Measurements from ENCODE around the gene WDR27.

Gene WDR27

DNA sequence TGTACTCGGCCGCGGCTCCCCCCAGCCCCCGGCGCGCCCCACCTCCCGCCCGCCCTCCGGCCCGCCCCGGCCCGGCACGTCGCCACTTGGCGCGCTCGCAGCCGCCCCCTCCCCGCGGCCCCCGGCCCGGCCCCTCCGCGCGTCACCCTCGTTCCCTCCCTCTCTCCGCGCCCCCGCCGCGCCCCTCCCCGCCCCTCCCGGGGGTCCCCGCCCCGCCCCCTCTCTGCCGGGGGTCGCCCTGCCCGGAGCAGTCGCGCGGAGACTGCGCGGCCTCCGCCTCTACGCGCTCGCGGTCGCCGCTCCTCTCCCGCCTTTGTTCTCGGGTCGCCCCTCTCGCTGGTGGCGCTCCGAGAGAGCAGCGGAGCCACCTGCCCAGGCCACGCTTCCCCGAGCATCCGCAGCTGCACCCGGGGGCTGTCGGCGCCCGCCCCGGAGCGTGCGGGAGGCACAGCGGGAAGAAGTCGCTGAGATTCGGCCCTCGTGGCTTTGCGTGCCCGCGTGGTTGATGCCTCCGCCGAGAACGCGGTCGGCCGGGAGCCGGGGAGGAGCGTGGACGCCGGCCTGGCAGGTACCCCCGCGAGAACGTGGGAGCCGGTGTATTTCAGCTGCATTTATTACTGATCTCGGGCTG, 22.8 kb upstream of the WDR27 start, which contains the start of gene PHF10:
TSS of gene PHF10 (minus strand) at position 7 of the 631 bp plus-strand sequence. CDS start 569 bp downstream, outside the sequence.
- H3K4me1 ChIP-seq = peaks cover 5% of the 10 kb centered on the region; the same call in 1 of the 2 replicates
- DNase-seq = peak; percentile 90
- H3K4me3 ChIP-seq (ENCODE audit: low read depth, low read length) = peak within 1 kb of the TSS; percentile 85
- H3K36me3 ChIP-seq = no peaks in the 10 kb centered on the region
- H3K9me3 ChIP-seq = no peaks in the 10 kb centered on the region
- no peaks in the 10 kb centered on the region for H3K27me3 ChIP-seq
- no peak for TF ChIP-seq CTCF (IDR thresholded peaks at IDR 0.05; ENCODE audit: low read depth, low read length)

- TF ChIP-seq CTCF (IDR thresholded peaks at IDR 0.05; ENCODE audit: low read depth, low read length) = no peak
- H3K27me3 ChIP-seq = no peaks in the 10 kb centered on the region
- H3K4me1 ChIP-seq = peaks cover 8% of the 10 kb centered on the region; the same call in 1 of the 2 replicates
- peak; percentile 56 for DNase-seq
- H3K9me3 ChIP-seq = no peaks in the 10 kb centered on the region
- H3K4me3 ChIP-seq (ENCODE audit: low read depth, low read length) = peak overlapping the region; percentile 24; the same call in 1 of the 2 replicates
- no peaks in the 10 kb centered on the region for H3K36me3 ChIP-seq
Observed at GRCh38 chr6:169723991-169724493, 22.2 kb upstream of the WDR27 start.

DNA sequence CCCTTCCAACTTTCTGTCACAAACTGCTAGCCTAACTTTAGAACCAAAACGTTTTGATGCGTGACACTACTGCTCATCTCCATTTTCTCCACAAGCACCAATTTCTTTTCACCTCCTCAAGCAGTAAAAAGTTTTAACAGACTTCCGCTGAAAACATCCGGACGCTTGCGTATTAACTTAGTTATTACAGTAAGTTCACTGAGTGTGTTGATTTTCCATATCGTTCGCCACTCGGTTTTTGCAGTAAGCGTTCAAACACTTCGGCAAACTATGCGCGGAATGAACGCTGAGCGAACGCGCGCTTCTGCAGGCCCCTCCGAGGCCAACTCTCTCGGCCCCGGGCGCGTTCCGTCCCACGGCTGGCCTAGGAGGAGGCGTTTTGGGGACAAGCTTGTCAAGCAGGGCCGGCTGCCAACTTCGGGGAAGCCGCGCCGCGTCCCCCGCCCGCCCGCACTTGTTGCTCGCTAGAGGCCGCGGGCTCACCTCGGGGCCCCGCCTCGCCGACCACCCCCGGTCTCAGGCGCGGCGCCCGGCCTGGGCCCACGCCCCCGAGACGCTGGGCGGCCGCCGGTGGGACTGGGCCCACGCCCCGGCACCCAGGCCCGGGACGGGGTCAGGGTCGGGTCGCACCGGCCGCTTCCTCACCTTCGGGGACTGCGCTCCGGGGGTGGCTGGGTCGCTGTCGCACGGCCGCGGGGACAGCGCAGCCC, 21.5 kb upstream of the WDR27 start:
- peaks cover 8% of the 10 kb centered on the region; the same call in 1 of the 2 replicates for H3K4me1 ChIP-seq
- no peaks in the 10 kb centered on the region for H3K36me3 ChIP-seq
- no peaks in the 10 kb centered on the region for H3K27me3 ChIP-seq
- peak; percentile 66 for DNase-seq
- TF ChIP-seq CTCF (IDR thresholded peaks at IDR 0.05; ENCODE audit: low read depth, low read length) = no peak
- H3K9me3 ChIP-seq = no peaks in the 10 kb centered on the region
- peak overlapping the region; percentile 84 for H3K4me3 ChIP-seq (ENCODE audit: low read depth, low read length)

DNA sequence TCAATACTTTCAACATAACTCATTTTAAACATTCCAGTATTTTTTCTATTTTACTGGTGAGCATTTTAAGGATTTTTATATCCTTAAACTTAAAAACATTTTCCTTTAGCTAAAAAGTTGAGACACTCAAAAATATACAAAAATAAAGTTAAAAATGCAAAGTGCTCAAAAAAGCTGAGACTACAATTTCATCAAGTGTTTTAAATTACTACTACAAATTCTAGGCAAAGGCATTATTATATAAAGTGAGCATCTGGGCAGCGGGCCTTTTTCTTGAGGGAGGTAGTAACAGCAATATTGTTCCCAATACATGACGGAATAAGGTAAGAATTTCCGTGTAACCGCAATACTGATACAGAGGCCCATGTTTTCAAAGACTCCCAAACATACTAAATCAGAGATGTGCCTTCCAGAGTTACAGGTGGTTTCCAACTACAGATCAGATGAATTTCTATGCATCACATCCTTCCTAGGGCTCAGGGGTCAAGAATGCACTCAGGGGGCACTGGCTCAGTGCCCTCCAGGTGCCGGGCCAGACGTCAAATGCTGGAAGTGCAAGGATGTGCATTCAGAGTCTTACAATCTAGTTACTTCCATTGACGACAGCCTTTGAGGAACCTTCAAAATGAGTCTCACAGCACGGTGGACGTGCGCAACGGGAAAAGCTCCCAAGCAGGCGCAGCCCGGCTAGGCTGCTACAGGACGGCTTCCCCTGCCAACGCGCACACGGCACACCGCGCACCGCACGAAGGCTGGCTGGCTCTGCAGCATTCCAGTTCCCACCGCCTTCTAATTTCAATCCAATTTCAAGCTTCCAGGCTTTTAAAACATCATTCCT, 20.8 kb upstream of the WDR27 start:
- TF ChIP-seq CTCF (IDR thresholded peaks at IDR 0.05; ENCODE audit: low read depth, low read length) = no peak
- Histone ChIP-seq H3K9me3 (no peaks in the 10 kb centered on the region), H3K4me3 (ENCODE audit: low read depth, low read length) (peak overlapping the region; percentile 84), H3K4me1 (peaks cover 8% of the 10 kb centered on the region; the same call in 1 of the 2 replicates), H3K36me3 (peaks cover under 1% of the 10 kb centered on the region; the same call in 1 of the 2 replicates), H3K27me3 (no peaks in the 10 kb centered on the region)
- peak; percentile 38 for DNase-seq

DNA sequence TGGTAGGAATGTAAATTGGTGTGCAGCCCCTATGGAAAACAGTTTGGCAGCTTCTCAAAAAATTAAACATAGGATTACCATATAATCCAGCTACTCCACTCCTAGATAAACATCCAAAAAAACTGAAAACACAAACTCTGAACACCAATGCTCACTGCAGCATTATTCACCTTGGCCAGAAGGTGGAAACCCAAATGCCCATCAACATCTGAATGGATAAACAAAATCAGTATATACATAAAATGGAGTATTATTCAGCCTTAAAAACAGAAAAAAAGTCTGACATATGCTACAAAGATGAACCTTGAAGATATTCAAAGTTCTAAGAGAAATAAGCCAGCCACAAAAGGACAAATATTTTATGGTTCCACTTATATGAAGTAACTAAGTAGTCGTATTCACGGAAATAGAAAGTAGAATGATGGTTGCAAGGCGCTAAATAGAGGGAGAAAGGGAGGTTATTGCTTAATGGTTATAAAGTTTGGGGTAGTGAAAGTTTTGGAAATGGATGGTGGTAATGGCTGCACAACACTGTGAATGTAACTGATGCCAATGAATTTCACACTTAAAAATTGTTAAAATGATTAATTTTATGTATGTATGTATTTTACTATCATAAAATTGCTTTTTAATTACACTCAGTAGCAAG, 18.5 kb upstream of the WDR27 start:
- Histone ChIP-seq H3K4me3 (ENCODE audit: low read depth, low read length) (no peak overlapping the region), H3K4me1 (peaks cover 8% of the 10 kb centered on the region; the same call in 1 of the 2 replicates), H3K9me3 (no peaks in the 10 kb centered on the region), H3K36me3 (peaks cover 23% of the 10 kb centered on the region), H3K27me3 (no peaks in the 10 kb centered on the region)
- no peak for DNase-seq
- TF ChIP-seq CTCF (IDR thresholded peaks at IDR 0.05; ENCODE audit: low read depth, low read length) = peak; percentile 28

Data from BE2C (cell line).